ENCODE data around the gene GSX2. TPM values are rescaled to one million over a fixed set of nuclear protein-coding genes. Genes with fewer than 3 reads are reported as not detected.

The GSX2 gene
- total and polyA plus RNA-seq, 2 of the 13 experiments (the other 11 are each of a cell fraction or from before 2014, with no cell fraction given), result not detected

- TF ChIP-seq FOSL1 (CRISPR knock-in tag; IDR thresholded peaks at IDR 0.05; ENCODE audit: borderline replicate concordance) (no peak), STAT6 (CRISPR knock-in tag; IDR thresholded peaks at IDR 0.05; ENCODE audit: borderline replicate concordance) (no peak), ZNF710 (CRISPR knock-in tag; IDR thresholded peaks at IDR 0.05; ENCODE audit: borderline replicate concordance) (no peak), ZBTB38 (CRISPR knock-in tag; IDR thresholded peaks at IDR 0.05) (no peak), ZBTB21 (CRISPR knock-in tag; IDR thresholded peaks at IDR 0.05) (no peak), SRSF1 (optimal IDR thresholded peaks at IDR 0.05; ENCODE audit: low read depth, low read length) (no peak), HINFP (CRISPR knock-in tag; IDR thresholded peaks at IDR 0.05; ENCODE audit: low read depth) (no peak), ZSCAN21 (CRISPR knock-in tag; IDR thresholded peaks at IDR 0.05; ENCODE audit: borderline replicate concordance) (no peak), SNRNP70 (IDR thresholded peaks at IDR 0.05; ENCODE audit: low read depth, low read length) (no peak)
These were observed 6.4 kb upstream of the GSX2 start (continued) for GRCh38 chr4:54093324-54094240.

All from HepG2 (cell line).